Mammary epithelial cell (primary cell): ENCODE results near the gene GOLGA5.

Experiments used
- CTCF ChIP-seq, 2 donors: IDR thresholded peaks in 1 of 2; conservative IDR thresholded peaks in 1 of 2; 2 replicates each; pipeline ENCODE4 v1.5.1; 2011 to 2012; ENCODE audit warnings: inconsistent platforms in 2 of 2, low read length in 2 of 2, mild to moderate bottlenecking in 2 of 2, control low read depth in 1 of 2, low read depth in 1 of 2; ENCODE audit not compliant: insufficient read depth in 1 of 2; ENCODE audit errors: extremely low read depth in 1 of 2
- EZH2 ChIP-seq: IDR thresholded peaks from 2 replicates; pipeline ENCODE4 v1.6.1; 2012; ENCODE audit warnings: low read length, inconsistent platforms, borderline replicate concordance

GRCh38 chr14:92860049-92860840, 66.1 kb downstream of the GOLGA5 start:
- no peak for TF ChIP-seq CTCF (conservative IDR thresholded peaks at IDR 0.05 in 1 of 2, IDR thresholded peaks at IDR 0.05 in 1 of 2; ENCODE audit: extremely low read depth in 1 of 2, insufficient read depth in 1 of 2, low read depth in 1 of 2, low read length in 2 of 2)
- TF ChIP-seq EZH2 = no peak
